GM23248 (cell line): Measurements from ENCODE around the gene MRO. TPM values are rescaled to one million over a fixed set of nuclear protein-coding genes. Genes with fewer than 3 reads are reported as not detected.

Experiments
- DNase-seq: peaks from one replicate; pipeline ENCODE4 v3.0.0-alpha.2; 2015
- H2AFZ ChIP-seq: fragments of 200-600 bp; sonication (generic); 2 replicates; pipeline ENCODE4 v1.6.1; 2016; ENCODE audit warnings: antibody characterized with exemption
- H3F3A ChIP-seq: fragments of 200-600 bp; sonication (generic); 2 replicates; pipeline ENCODE4 v1.6.1; 2016; ENCODE audit warnings: mild to moderate bottlenecking, antibody characterized with exemption, mixed run types; ENCODE audit not compliant: insufficient read depth
- H3K27ac ChIP-seq: fragments of 200-600 bp; sonication (generic); 2 replicates; pipeline ENCODE4 v1.5.1; 2016; ENCODE audit warnings: mild to moderate bottlenecking
- H3K27me3 ChIP-seq: fragments of 200-600 bp; sonication (generic); replicated peaks from 2 replicates; pipeline ENCODE4 v1.6.1; 2016; ENCODE audit warnings: mild to moderate bottlenecking; ENCODE audit not compliant: insufficient read depth
- H3K36me3 ChIP-seq: fragments of 200-600 bp; sonication (generic); 2 replicates; pipeline ENCODE4 v1.6.1; 2016; ENCODE audit warnings: low read depth, mild to moderate bottlenecking
- H3K4me1 ChIP-seq: fragments of 200-600 bp; sonication (generic); 2 replicates; pipeline ENCODE4 v1.6.1; 2016; ENCODE audit warnings: mild to moderate bottlenecking; ENCODE audit not compliant: insufficient read depth
- H3K4me2 ChIP-seq: fragments of 200-600 bp; sonication (generic); one replicate; pipeline ENCODE4 v1.6.1; 2016; ENCODE audit warnings: mild to moderate bottlenecking; ENCODE audit not compliant: unreplicated experiment
- H3K4me3 ChIP-seq: fragments of 200-600 bp; sonication (generic); 2 replicates; pipeline ENCODE4 v1.5.1; 2016; ENCODE audit warnings: mild to moderate bottlenecking
- H3K79me2 ChIP-seq: fragments of 200-600 bp; sonication (generic); 2 replicates; pipeline ENCODE4 v1.6.1; 2016; ENCODE audit warnings: mild to moderate bottlenecking; ENCODE audit not compliant: insufficient read depth
- H3K9ac ChIP-seq: fragments of 200-600 bp; sonication (generic); 2 replicates; pipeline ENCODE4 v1.6.1; 2016; ENCODE audit warnings: mild to moderate bottlenecking
- H3K9me2 ChIP-seq: fragments of 200-600 bp; sonication (generic); 2 replicates; pipeline ENCODE4 v1.6.1; 2016; ENCODE audit warnings: mixed run types, mild to moderate bottlenecking, moderate library complexity; ENCODE audit not compliant: insufficient read depth
- H3K9me3 ChIP-seq: fragments of 200-600 bp; sonication (generic); one replicate; pipeline ENCODE4 v1.6.1; 2017; ENCODE audit warnings: low read depth
- H4K20me1 ChIP-seq: fragments of 200-600 bp; sonication (generic); 2 replicates; pipeline ENCODE4 v1.6.0; 2016; ENCODE audit not compliant: insufficient read depth
- EZH2 ChIP-seq: fragments of 200-600 bp; sonication (generic); IDR thresholded peaks from 2 replicates; pipeline ENCODE4 v1.6.1; 2018; ENCODE audit warnings: antibody characterized with exemption, mild to moderate bottlenecking; ENCODE audit not compliant: insufficient read depth, poor library complexity, severe bottlenecking
- EZH2phosphoT487 ChIP-seq: fragments of 200-600 bp; sonication (generic); IDR thresholded peaks from 2 replicates; pipeline ENCODE4 v1.6.1; 2018; ENCODE audit warnings: antibody characterized with exemption, moderate library complexity, mild to moderate bottlenecking, low read depth; ENCODE audit not compliant: insufficient read depth
- WGBS, 2 experiments: methylation state at CpG; one replicate each; pipeline ENCODE4 v1.1.6; 2015 to 2017; ENCODE audit warnings: low lambda C conversion rate in 2 of 2, low coverage in 1 of 2; ENCODE audit errors: missing lambda C conversion rate in 2 of 2; 5-methylcytosine and 5-hydroxymethylcytosine counted together
- in situ Hi-C: fragments of 300-500 bp; cut with MboI; formaldehyde crosslinking; loops from 2 replicates; pipeline ENCODE4 v1.15.0; 2020
- polyA plus RNA-seq: library from polyadenylated mRNA; unstranded; fragments of >200 nt; fragmentation: Nextera tagmentation; extraction: Ambion mirVana; gene quantifications from 2 replicates; pipeline ENCODE4 v1.2.1, GENCODE V29; 2016
- total RNA-seq: library from RNA; depleted of rRNA; stranded (reverse); fragments of >200 nt; shearing (Covaris generic); gene quantifications from 2 replicates; pipeline ENCODE4 v1.2.3, GENCODE V29; 2014

Gene MRO
- total and polyA plus RNA-seq, 2 experiments from 2014 or later, result not detected

DNA sequence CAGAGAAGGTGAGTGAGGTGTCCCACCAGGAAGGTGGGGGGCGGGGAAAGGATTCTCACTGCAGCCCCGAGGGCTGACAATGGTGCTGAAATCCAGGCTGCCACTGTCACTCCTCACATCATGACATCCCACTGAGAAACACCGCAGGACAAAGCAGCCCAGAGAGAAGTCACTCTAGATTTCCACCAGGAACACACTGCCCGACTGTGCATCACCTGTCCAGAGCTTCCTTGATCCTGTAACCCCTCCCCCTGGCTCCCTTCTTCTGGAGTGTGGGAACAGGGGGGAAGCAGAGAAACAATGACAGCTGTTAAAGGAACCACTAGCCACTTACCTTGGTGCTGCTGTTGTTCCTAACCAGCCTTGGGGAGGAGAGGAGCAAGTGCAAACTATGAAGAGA lies 69.9 kb downstream of the MRO start:
- Histone ChIP-seq H3K4me3 (no peak overlapping the region), H3K4me2 (no peak overlapping the region), H3K4me1 (no peaks in the 10 kb centered on the region), H3K27ac (no peak overlapping the region), H3K27me3 (peaks cover 6% of the 10 kb centered on the region; the same call in 1 of the 2 replicates), H2AFZ (no peak overlapping the region), H4K20me1 (no peaks in the 10 kb centered on the region), H3K79me2 (no peaks in the 10 kb centered on the region), H3K9me3 (no peaks in the 10 kb centered on the region), H3K36me3 (no peaks in the 10 kb centered on the region), H3F3A (no peaks in the 10 kb centered on the region), H3K9ac (no peak overlapping the region), H3K9me2 (no peaks in the 10 kb centered on the region)
- TF ChIP-seq EZH2phosphoT487 (no peak), EZH2 (no peak)
- in situ Hi-C loops, result no loop called here
- WGBS, 2 experiments, result 18 to 24% methylated on average over 4 of the region's 4 CpGs
- DNase-seq, result no peak

GRCh38 chr18:50749421-50749820 lies 70.4 kb downstream of the MRO start:
- H3K4me3 ChIP-seq, result no peak overlapping the region
- H3K36me3 ChIP-seq, result no peaks in the 10 kb centered on the region
- no peaks in the 10 kb centered on the region for H3K9me3 ChIP-seq
- peaks cover 6% of the 10 kb centered on the region; the same call in 1 of the 2 replicates for H3K27me3 ChIP-seq
- no peaks in the 10 kb centered on the region for H3K9me2 ChIP-seq
- H3K4me1 ChIP-seq, result no peaks in the 10 kb centered on the region
- H2AFZ ChIP-seq, result no peak overlapping the region
- no peak for DNase-seq
- in situ Hi-C loops, result no loop called here
- 36 to 40% methylated on average over 5 of the region's 5 CpGs for WGBS, 2 experiments
- no peaks in the 10 kb centered on the region for H3K79me2 ChIP-seq
- H3K27ac ChIP-seq, result no peak overlapping the region
- H4K20me1 ChIP-seq, result no peaks in the 10 kb centered on the region
- TF ChIP-seq EZH2phosphoT487 (no peak), EZH2 (no peak)
- H3K9ac ChIP-seq, result no peak overlapping the region
- H3K4me2 ChIP-seq, result no peak overlapping the region
- H3F3A ChIP-seq, result no peaks in the 10 kb centered on the region

GRCh38 chr18:50748243-50749229 lies 71.3 kb downstream of the MRO start:
- no peaks in the 10 kb centered on the region for H3K4me1 ChIP-seq
- H4K20me1 ChIP-seq, result no peaks in the 10 kb centered on the region
- H3K9me2 ChIP-seq, result no peaks in the 10 kb centered on the region
- H3F3A ChIP-seq, result no peaks in the 10 kb centered on the region
- no peak overlapping the region for H3K4me2 ChIP-seq
- H2AFZ ChIP-seq, result no peak overlapping the region
- H3K9me3 ChIP-seq, result no peaks in the 10 kb centered on the region
- no peak for TF ChIP-seq EZH2
- no peak for TF ChIP-seq EZH2phosphoT487
- DNase-seq, result no peak
- peaks cover 10% of the 10 kb centered on the region; the same call in 1 of the 2 replicates for H3K27me3 ChIP-seq
- no peak overlapping the region for H3K27ac ChIP-seq
- H3K4me3 ChIP-seq, result no peak overlapping the region
- no peaks in the 10 kb centered on the region for H3K36me3 ChIP-seq
- no peaks in the 10 kb centered on the region for H3K79me2 ChIP-seq
- WGBS, 2 experiments, result 1 to 8% methylated on average over 9 of the region's 9 CpGs
- H3K9ac ChIP-seq, result no peak overlapping the region
- in situ Hi-C loops, result no loop called here

- H3K79me2 ChIP-seq, result no peaks in the 10 kb centered on the region
- 0% methylated on average over 1 of the region's 1 CpG for WGBS, 2 experiments
- H3K9me3 ChIP-seq, result no peaks in the 10 kb centered on the region
- no peaks in the 10 kb centered on the region for H3K36me3 ChIP-seq
- no peak overlapping the region for H3K9ac ChIP-seq
- H3K27me3 ChIP-seq, result peaks cover 10% of the 10 kb centered on the region; the same call in 1 of the 2 replicates
- H3K4me3 ChIP-seq, result no peak overlapping the region
- no peaks in the 10 kb centered on the region for H4K20me1 ChIP-seq
- DNase-seq, result no peak
- no peak overlapping the region for H3K27ac ChIP-seq
- TF ChIP-seq EZH2, result no peak
- TF ChIP-seq EZH2phosphoT487, result no peak
- no peaks in the 10 kb centered on the region for H3K9me2 ChIP-seq
- no peak overlapping the region for H3K4me2 ChIP-seq
- no peaks in the 10 kb centered on the region for H3F3A ChIP-seq
- in situ Hi-C loops, result no loop called here
- H2AFZ ChIP-seq, result no peak overlapping the region
- no peaks in the 10 kb centered on the region for H3K4me1 ChIP-seq
Observed at GRCh38 chr18:50747849-50748242, 72.0 kb downstream of the MRO start.
